HL-60/S4 treated with phorbol 12-myristate 13-acetate at 8.2 ng/mL for 4 days and 3 days (cell line): Measurements from ENCODE around the gene PPM1H.
"Not testable (repeated sequence)": the region's sequence is repeated elsewhere in the genome, so short reads cannot be mapped to it uniquely, and the experiment has no call there.

Experiments used
- in situ Hi-C: fragments of 300-500 bp; cut with MboI; formaldehyde crosslinking; loops from 2 replicates; pipeline ENCODE4 v1.15.0; 2022; ENCODE audit warnings: low sequenced_read_pairs

Gene PPM1H

DNA sequence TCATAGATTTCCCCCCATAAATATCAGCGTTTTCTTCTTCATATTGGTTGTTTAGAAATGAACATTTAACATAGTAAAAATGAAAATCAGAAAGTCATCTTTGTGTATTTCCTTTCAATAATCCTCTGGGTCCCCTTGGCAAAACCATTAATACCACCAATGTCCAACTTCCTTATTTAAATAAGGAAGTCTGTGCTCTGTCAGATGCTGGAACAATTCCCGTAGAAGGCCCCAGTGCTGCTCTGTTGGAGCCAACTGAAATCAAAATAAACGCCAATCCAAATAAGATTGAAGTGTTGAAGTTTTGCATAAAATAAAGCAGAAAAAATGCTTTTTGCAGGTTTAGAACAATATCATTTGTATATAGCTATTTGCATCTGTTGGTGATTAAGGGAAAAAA, 93.1 kb downstream of the PPM1H start:
- in situ Hi-C loops: no loop called here

DNA sequence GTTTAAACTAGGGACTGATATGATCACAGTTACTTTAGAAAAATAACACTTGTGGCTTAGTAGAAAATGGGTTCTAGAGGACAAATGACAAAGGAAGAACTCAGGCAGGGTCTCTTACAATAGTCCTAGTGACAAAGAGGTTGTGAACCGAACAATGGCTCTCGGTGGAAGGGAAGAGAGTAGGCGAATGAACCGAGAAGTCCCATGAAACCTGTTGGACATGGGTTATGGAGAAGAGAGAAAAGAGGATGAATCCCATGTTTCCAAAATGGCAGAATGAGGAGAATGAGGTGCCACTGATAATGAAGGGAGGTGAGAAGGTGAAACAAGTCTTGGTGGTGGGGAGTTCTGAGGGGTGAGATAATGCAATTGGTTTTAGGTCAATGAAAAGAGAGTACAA, 94.1 kb downstream of the PPM1H start:
- in situ Hi-C loops: no loop called here

DNA sequence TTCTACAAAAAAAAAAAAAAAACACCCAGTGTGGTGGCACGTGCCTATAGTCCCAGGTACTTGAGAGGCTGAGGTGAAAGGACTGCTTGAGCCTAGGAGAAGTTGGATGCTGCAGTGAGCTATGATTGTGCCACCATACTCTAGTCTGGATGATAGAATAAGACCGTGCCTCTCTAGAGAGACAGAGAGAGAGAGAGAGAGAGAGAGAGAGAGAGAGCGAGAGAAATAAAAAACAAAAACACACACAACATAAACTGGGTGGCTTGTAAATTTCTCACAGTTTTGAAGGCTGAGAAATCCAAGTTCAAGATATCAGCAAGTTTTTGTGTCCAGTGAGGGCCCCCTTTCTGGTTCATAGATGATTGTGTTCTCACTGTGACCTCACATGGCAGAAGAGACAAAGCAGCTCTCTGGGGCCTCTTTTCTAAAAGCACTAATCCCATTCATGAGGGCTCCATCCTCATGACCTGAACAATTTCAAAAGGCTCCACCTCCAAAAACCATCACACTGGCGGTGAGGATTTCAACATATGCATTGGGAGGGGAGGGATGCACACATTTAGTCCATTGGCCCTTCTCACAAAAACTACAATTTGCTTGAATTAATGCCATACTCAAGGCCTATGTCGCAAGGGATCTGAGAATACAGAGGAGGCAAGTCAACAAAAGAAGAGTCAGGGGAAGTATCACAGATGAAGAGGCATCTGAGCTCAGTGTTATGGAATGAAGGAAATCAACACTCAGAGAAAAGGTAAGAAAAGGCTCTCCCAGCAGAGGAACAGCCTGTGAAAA, 94.9 kb downstream of the PPM1H start:
- in situ Hi-C loops: no loop called here

DNA sequence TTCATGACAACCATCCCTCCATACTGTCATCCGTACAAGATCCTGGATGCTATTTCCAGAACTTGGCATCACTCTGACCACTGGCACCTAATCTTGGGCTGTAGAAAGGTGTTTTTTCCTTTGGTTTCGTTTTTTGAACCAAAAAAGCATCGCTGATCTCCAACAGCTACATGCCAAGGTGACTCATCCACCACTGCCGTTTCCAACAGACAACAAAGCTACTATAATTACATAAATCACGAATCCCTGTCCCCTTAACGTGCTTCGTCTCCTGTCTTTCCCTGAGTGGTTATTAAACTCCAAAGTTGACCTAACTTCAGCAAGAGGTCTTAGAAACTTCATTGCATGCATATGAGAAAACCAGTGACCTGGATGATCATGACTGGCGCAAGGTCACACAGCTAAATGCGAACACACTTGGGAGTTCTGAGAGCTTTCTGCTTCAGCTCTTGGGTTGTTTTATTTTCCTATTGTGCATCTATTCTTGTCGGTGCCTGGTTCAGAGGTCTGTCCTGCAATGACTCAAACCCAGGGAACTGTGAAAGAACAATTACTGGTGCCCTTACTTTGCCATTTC, 99.9 kb downstream of the PPM1H start:
- in situ Hi-C loops: no loop called here

DNA sequence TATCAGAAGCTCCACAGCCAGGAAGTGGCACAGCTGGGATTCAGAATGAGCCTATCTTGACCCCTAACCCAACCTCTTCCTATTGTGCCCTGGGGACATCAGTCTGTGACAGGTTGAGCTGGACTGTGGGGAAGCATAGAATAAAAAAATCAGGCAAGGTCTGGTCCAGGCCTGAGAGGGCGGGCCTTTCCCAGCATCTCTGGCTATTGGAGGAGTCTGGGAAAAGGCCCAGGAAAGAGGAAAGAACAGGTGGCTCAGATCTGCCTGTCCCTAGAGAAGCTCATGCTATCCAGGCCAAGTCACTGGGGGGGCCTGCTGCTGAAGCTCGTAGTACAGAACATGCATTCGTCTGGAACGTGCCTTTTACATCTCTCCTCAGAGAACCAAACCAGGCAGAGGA, 100.5 kb downstream of the PPM1H start:
- in situ Hi-C loops: no loop called here

DNA sequence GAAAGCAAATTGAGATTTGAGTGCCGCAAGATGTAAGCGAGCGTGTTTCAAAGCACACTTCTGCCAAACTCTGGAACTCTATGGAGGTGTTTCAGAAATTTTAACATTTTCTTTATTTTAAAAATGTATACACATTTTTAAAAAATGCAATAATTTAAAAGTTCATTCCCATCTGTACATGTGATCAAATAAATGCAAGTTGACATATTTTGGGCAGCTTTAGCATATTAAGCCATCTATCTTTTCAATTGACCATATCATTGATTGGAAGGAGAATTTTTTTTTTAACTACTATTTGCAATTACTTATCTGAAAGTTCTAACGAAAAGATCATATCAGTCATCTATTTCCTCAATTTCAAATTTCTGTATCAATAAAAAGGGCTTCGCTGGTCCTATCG, 101.3 kb downstream of the PPM1H start:
- in situ Hi-C loops: no loop called here

DNA sequence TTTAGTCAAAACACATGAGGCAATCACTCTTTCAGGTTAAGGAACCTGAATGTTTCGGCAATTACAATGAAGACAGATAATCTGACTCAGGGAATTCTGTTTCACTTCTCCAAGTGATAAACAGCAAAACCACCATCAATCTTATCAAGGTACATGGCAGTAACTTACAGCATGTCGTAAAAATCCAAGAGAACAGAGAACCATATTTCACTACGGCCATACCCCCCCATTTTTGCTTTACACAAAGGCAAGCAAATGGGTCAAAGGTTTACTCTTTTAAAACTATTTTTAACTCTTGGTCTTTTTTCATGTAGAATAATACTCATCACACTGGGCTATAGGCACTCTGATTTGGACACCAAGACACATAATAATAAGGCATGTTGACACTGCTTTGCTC, 102.4 kb downstream of the PPM1H start:
- in situ Hi-C loops: no loop called here

DNA sequence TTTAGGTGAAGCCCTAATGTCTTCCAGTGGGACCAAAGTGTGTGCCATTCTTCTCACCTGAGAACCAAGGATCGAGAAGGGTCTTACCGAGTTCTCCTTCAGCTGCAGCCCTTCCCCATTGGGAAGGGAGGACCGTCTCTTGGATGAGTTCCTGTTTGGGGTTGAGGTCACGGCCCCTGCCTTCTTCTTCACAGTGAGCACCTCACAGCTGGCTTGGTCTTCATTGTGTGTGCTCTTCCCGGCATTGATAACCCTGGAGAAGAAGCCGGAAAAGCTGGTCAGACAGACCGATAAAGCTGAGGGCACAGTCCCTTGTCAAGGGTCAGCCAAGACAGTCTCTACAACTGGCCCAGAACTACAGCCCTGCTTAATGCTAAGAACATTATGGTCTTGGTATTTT, 102.9 kb downstream of the PPM1H start:
- in situ Hi-C loops: no loop called here

DNA sequence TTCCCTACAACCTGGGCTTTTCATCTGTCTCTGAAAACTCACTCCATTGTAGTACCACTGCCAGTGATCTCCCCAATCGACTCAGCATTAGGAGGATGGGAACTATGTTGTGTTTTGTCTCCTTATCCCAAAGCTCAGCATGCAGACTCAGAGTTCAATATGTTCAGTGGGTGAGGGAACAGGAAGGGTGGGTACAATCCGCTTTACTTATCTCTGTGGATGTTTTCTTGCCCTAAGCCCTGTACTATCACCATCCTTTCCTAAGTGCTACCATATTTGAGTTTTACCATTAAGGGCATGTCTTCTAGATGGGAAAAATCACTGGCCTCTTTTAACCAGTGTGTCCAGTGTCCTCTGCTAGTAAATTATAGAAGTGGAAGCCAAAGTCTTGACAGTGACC, 107.1 kb downstream of the PPM1H start:
- in situ Hi-C loops: no loop called here

DNA sequence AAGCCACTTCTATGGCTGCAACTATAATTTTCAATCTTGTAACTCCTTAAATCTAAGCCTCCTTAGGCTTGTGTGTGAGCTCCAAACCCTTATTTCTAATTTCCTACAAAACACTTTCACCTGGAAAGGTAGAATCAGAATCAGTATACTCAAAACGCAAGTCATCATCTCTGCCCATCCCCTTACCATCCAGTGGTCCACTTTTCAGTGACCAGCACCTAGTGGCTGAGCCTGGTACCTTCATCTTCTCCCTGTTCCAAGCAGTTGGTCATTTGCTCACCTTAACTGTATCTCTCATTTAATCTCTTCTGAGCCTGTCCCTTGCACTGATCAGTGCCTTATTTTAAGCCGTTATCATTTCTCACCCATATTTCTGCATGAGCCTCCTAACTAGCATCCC, 107.9 kb downstream of the PPM1H start:
- in situ Hi-C loops: no loop called here

DNA sequence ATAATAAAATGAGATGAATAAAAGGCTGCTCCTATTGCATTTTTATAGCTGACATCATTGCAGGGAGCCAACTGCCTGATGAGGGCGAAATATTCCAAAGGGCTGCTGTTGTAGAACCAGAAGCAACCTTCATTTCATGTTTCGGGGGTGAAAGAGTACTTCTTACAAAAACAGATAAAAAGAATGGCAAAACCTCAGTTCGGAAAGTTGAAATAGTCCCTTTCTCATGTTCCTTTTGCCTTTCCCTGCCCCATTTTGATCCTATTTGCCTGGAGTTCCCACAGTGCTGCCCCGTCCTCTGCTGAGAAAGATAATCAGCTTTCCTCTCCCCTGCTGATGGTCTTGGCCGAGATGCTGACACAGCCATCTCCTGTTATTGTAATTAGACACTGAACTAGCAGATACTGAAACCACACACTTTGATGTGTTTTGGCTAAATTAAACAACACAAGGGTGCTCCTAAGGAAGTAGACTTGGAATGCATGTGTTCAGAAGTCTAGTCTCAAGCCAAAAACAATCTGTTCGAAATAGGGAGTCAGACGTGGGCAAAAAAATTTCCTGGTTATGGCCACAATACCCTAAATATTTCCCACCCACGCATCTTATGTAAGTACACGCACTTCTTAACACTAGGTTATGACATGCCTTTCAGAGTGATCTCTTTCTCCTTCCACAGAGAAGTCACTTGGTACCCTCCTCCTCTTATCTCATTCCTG, 117.2 kb downstream of the PPM1H start:
- in situ Hi-C loops: no loop called here

DNA sequence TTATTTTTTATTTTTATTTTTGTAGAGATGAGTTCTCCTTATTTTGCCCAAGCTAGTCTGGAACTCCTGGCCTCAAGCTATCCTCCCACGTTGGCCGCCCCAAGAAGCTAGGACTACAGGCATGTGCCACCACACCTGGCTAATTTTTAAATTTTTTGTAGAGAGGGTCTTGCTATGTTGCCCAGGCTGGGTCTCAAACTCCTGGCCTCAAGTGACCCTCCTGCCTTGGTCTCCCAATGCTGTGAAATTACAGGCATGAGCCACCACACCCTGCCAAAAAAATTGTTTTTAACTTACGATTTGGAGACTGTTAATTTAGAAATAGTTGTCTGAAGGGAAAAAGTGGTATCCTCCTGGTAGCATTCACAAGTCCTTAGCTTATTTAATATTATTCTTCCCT, 120.7 kb downstream of the PPM1H start:
- in situ Hi-C loops: no loop called here

DNA sequence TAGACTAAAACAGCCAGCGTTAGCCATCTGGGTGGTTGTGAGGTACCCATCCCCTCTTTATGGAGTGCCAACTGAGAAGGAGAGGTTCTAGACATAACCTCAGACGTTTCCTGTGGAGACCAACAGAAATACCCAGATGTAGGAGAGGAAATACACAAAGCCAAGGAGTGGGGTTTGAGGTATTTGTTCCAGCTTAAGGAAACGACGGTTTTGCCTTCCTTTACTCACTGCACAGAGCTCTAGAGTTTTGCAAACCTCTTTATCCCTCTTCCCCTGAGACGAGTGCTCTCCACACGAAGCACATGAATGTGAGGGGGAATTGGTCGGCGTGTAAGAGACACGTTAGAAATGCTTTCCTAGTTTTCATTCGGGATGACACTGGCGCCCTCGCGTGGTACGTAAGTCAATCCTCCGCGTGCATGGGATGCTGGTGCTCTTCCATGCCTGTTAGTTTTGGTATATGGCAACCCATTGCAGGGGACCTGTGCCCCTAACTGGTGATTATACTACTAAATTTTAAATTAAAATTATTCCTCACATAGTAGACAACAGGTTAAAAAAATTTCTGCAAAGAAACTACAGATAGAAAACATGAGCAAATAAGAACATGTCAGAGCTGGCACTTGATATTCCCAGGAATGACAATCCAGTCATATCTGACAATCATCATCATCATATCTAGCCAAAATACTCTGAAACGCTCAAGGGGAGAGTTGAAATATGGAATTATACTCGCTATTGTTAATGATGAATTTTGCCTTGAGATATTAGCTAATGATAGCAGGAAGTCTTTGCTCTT, 121.7 kb downstream of the PPM1H start:
- in situ Hi-C loops: no loop called here

DNA sequence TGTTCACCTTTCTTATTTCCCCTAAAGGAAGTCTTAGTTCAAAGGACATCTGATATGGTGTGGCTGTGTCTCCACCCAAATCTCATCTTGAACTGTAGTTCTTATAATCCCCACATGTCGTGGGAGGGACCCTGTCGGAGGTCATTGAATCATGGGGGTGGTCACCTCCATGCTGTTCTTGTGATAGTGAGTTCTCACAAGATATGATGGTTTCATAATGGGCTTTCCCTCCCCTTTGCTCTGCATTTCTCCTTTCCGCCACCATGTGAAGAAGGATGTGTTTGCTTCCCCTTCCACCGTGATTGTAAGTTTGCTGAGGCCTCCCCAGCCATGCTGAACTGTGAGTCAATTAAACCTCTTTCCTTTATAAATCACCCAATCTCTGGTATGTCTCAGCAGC, 123.5 kb downstream of the PPM1H start:
- in situ Hi-C loops: not testable (repeated sequence)

DNA sequence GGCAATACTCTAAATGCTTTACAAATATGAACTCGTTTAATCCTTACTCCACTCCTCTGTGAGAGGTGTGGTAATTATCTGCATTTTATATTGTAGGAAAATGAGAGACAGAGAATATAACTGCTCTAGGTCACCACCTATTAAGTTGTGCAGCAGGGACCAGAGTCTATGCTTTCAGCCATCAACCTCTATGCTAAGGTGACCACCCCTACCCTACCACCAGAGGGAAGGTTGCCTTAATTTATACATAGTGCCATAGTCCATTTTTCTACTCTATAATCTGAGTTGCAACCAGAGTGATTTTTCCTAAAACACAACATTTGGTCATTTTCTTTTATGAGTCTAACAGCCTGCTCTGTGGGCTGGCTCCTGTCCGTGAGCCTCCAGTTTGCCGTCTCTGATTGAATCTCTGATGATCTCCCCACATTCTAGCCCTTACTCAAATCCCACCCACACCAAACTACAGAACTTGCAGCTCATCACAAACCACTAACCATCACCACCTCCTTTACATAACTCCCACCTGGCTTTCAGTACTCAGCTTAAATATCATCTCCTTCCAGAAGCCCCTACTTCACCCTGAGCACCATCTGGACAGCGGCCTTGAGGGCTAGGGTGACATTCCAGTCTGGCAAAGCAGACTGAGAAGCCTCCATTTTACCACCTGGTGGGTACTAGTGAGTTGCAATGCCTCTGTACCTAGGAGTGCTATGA, 126.6 kb downstream of the PPM1H start:
- in situ Hi-C loops: no loop called here

DNA sequence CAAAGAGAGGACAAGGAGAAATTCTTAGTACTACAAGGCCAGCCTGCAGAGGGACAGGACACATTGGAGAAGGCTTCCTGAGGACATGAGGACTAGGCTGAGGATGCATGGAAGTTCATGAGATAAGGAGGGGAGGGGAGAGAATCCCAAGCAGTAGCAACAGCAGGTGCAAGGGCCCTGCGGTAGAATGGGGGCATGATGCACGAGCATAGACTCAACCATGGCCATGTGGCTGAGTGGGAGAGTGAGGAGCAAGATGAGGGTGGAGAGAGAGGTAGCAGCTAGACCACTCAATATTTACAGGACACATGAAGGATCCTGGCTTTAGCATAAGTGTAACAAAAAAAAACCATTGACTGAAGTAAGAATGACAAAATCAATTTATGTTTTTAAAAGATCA, 128.1 kb downstream of the PPM1H start:
- in situ Hi-C loops: no loop called here

DNA sequence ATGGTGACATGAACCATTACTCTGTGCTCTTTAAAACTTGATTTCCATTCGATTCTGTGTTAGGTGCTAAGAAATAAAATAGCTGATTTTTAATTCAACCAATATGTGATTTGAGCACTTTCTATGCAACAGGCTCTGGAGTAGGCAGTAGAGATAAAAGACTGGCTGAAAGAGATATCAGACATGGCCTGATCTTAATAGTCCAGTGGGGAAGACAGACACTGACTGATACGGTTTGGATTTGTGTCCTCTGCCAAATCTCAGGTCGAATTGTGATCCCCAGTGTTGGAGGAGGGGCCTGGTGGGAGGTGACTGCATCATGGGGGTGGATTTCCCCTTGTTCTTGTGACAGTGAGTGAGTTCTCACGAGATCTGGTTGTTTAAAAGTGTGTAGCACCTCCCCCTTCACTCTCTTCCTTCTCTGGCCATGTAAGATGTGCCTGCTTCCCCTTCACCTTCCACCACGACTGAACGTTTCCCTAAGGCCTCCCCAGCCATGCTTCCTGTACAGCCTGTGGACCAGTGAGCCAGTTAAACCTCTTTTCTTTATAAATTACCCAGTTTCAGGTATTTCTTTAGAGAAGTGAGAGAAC, 128.6 kb downstream of the PPM1H start:
- in situ Hi-C loops: no loop called here

DNA sequence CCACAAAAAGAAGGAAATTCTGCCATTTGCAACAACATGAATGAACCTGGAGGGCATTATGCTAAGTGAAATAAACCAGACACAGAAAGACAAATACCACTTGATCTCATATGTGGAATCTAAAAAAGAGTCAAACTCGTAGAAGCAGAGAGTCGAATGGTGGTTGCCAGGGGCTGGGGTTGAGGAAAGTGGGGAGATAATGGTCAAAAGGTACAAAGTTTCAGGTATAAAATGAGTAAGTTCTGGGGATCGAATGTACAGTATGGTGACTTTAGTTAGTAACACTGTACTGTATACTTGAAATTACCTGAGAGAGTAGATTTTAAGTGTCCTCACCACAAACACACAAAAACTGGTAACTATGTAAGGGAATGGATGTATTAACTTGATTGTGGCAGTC, 129.4 kb downstream of the PPM1H start:
- in situ Hi-C loops: no loop called here

DNA sequence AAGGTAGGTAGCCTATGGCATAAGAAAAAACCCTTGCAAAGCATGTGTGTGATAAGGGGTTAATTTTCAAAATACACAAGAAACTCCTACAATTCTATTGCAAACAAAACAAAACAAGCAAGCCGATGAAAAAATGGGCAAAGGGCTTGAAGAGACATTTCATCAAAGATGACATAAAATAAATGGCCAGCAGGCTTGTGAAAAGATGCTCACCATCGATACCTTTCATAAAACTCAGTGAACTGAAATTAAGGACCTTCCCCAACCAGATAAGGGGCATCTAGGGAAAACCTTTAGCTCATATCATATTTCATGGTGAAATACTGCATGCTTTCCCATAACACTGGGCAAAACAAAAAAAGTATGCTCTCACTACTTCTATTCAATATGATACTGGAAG, 131.2 kb downstream of the PPM1H start:
- in situ Hi-C loops: no loop called here

DNA sequence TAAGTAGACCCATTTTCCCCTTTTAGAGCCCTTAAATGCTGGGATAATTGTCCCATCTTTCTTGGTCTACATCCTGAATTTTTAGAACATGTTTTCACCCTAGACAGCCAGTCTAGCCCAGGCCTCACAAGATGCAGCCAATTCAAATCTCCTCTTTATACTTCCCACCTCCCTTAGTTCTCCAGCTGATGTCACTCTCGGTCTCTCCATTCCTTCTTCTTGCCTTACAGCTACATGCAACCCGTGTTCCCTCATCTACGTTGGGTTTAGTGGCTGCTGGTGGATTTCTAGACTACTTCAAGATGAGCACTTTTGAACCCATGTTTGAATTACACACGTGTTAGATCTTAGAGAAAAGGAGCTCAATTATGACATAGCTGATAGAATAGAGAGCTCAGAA, 132.0 kb downstream of the PPM1H start:
- in situ Hi-C loops: no loop called here
